Astrocyte (in vitro differentiated cells and primary cell): Measurements from ENCODE around the gene PPP1CC. TPM values are rescaled to one million over a fixed set of nuclear protein-coding genes. Genes with fewer than 3 reads are reported as not detected.

Experiments used
- DNase-seq: peaks from one replicate; pipeline ENCODE4 v3.0.0-alpha.2; 2010; ENCODE audit warnings: low read depth
- FAIRE-seq: peaks from 2 replicates; lab custom pipeline; 2011; peaks lifted over from hg19 to GRCh38; lab: Jason Lieb, UNC
- H2AFZ ChIP-seq: 2 replicates; pipeline ENCODE4 v1.6.0; 2012; ENCODE audit warnings: low read depth, low read length, inconsistent platforms
- H3K27ac ChIP-seq: 2 replicates; pipeline ENCODE4 v1.5.1; 2011; ENCODE audit warnings: low read depth, low read length, inconsistent platforms
- H3K27me3 ChIP-seq: 2 replicates; pipeline ENCODE4 v1.6.0; 2011; ENCODE audit warnings: low read length, inconsistent platforms; ENCODE audit not compliant: insufficient read depth
- H3K36me3 ChIP-seq: 2 replicates; pipeline ENCODE4 v1.5.1; 2011; ENCODE audit warnings: low read length, inconsistent platforms; ENCODE audit not compliant: insufficient read depth
- H3K4me1 ChIP-seq: 2 replicates; pipeline ENCODE4 v1.5.1; 2011; ENCODE audit warnings: low read length, inconsistent platforms; ENCODE audit not compliant: insufficient read depth
- H3K4me2 ChIP-seq: 2 replicates; pipeline ENCODE4 v1.6.0; 2012; ENCODE audit warnings: low read length, inconsistent platforms
- H3K4me3 ChIP-seq: 2 replicates; pipeline ENCODE4 v1.5.1; 2011; ENCODE audit warnings: low read depth, mild to moderate bottlenecking, low read length, inconsistent platforms; ENCODE audit not compliant: insufficient read depth
- H3K79me2 ChIP-seq: 2 replicates; pipeline ENCODE4 v1.6.0; 2012; ENCODE audit warnings: mild to moderate bottlenecking, low read length, inconsistent platforms; ENCODE audit not compliant: insufficient read depth
- H3K9ac ChIP-seq: 2 replicates; pipeline ENCODE4 v1.6.0; 2012; ENCODE audit warnings: mild to moderate bottlenecking, low read length, inconsistent platforms
- H3K9me3 ChIP-seq: 2 replicates; pipeline ENCODE4 v1.5.1; 2012; ENCODE audit warnings: low read depth, mild to moderate bottlenecking, low read length, inconsistent platforms; ENCODE audit not compliant: insufficient read depth
- H4K20me1 ChIP-seq: 2 replicates; pipeline ENCODE4 v1.6.0; 2012; ENCODE audit warnings: low read length, inconsistent platforms; ENCODE audit not compliant: insufficient read depth
- H3K27ac Mint-ChIP-seq: one replicate; pipeline ENCODE4 v1.8.0; 2021; ENCODE audit warnings: mild to moderate bottlenecking, mixed read lengths; ENCODE audit not compliant: unreplicated experiment
- H3K27me3 Mint-ChIP-seq: one replicate; pipeline ENCODE4 v1.8.0; 2021; ENCODE audit warnings: low read depth, mixed read lengths; ENCODE audit not compliant: unreplicated experiment
- H3K36me3 Mint-ChIP-seq: one replicate; pipeline ENCODE4 v1.8.0; 2021; ENCODE audit warnings: low read depth, mixed read lengths; ENCODE audit not compliant: unreplicated experiment
- H3K4me1 Mint-ChIP-seq: one replicate; pipeline ENCODE4 v1.8.0; 2021; ENCODE audit warnings: low read depth, mixed read lengths; ENCODE audit not compliant: unreplicated experiment
- H3K4me3 Mint-ChIP-seq: one replicate; pipeline ENCODE4 v1.8.0; 2021; ENCODE audit warnings: mild to moderate bottlenecking, moderate library complexity, mixed read lengths; ENCODE audit not compliant: unreplicated experiment
- H3K9me3 Mint-ChIP-seq: one replicate; pipeline ENCODE4 v1.8.0; 2021; ENCODE audit warnings: mild to moderate bottlenecking, mixed read lengths; ENCODE audit not compliant: unreplicated experiment
- EZH2 ChIP-seq: IDR thresholded peaks from 2 replicates; pipeline ENCODE4 v1.6.1; 2012; ENCODE audit warnings: mild to moderate bottlenecking, low read length, inconsistent platforms; ENCODE audit not compliant: insufficient read depth
- total RNA-seq: library from RNA; stranded (reverse); gene quantifications from 2 replicates; pipeline ENCODE4 v1.2.1, GENCODE V29; 2021
- TF ChIP-seq, protein P1 (sequence below): IDR thresholded peaks from 2 replicates; pipeline ENCODE4 v1.5.1; 2011; ENCODE audit warnings: low read depth, mild to moderate bottlenecking, inconsistent platforms, low read length, moderate library complexity; ENCODE audit not compliant: insufficient read depth

Gene PPP1CC
- total RNA-seq, 1 donor from 2014 or later: 107 TPM

- no peak for DNase-seq
- H3K27me3 ChIP-seq: no peaks in the 10 kb centered on the region
- H3K9ac ChIP-seq: no peak overlapping the region
- H3K4me1 ChIP-seq: no peaks in the 10 kb centered on the region
- no peak overlapping the region for H3K27ac Mint-ChIP-seq
- H3K27me3 Mint-ChIP-seq: peaks cover 14% of the 10 kb centered on the region
- H3K36me3 Mint-ChIP-seq: no peaks in the 10 kb centered on the region
- no peak overlapping the region for H3K4me2 ChIP-seq
- no peak overlapping the region for H3K4me3 Mint-ChIP-seq
- H2AFZ ChIP-seq: no peak overlapping the region
- FAIRE-seq: no peak
- no peaks in the 10 kb centered on the region for H3K9me3 ChIP-seq
- TF ChIP-seq, protein P1, sequence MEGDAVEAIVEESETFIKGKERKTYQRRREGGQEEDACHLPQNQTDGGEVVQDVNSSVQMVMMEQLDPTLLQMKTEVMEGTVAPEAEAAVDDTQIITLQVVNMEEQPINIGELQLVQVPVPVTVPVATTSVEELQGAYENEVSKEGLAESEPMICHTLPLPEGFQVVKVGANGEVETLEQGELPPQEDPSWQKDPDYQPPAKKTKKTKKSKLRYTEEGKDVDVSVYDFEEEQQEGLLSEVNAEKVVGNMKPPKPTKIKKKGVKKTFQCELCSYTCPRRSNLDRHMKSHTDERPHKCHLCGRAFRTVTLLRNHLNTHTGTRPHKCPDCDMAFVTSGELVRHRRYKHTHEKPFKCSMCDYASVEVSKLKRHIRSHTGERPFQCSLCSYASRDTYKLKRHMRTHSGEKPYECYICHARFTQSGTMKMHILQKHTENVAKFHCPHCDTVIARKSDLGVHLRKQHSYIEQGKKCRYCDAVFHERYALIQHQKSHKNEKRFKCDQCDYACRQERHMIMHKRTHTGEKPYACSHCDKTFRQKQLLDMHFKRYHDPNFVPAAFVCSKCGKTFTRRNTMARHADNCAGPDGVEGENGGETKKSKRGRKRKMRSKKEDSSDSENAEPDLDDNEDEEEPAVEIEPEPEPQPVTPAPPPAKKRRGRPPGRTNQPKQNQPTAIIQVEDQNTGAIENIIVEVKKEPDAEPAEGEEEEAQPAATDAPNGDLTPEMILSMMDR: no peak
- TF ChIP-seq EZH2: no peak
- no peaks in the 10 kb centered on the region for H3K79me2 ChIP-seq
- H3K9me3 Mint-ChIP-seq: no peaks in the 10 kb centered on the region
- H3K27ac ChIP-seq: no peak overlapping the region
- H4K20me1 ChIP-seq: no peaks in the 10 kb centered on the region
- H3K4me1 Mint-ChIP-seq: no peaks in the 10 kb centered on the region
- no peak overlapping the region for H3K4me3 ChIP-seq
- no peaks in the 10 kb centered on the region for H3K36me3 ChIP-seq
These were observed 43.3 kb upstream of the PPP1CC start for GRCh38 chr12:110786012-110786411.

DNA sequence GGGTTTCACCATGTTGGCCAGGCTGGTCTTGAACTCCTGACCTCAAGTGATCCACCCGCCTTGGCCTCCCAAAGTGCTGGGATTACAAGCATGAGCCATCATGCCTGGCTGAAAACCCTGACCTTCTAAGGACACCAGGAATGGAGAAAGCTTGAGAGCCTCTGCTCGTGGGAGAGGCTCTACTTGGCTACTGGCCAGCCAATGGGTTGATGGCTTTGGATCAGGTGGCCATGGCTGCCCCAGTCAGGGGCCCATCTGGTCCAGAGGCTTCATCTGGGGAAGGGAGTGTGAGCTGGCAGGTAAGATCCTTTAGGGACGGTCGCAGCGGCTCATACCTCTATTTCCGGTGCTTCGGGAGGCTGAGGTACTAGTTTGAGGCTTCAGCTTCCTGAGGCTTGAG, 42.5 kb upstream of the PPP1CC start:
- Mint-ChIP-seq H3K4me3 (no peak overlapping the region), H3K36me3 (no peaks in the 10 kb centered on the region), H3K27ac (no peak overlapping the region), H3K4me1 (no peaks in the 10 kb centered on the region), H3K9me3 (no peaks in the 10 kb centered on the region), H3K27me3 (peaks cover 14% of the 10 kb centered on the region)
- no peaks in the 10 kb centered on the region for H3K27me3 ChIP-seq
- TF ChIP-seq, protein P1: no peak
- TF ChIP-seq EZH2: no peak
- no peak overlapping the region for H2AFZ ChIP-seq
- H3K36me3 ChIP-seq: no peaks in the 10 kb centered on the region
- no peaks in the 10 kb centered on the region for H3K9me3 ChIP-seq
- DNase-seq (no peak), FAIRE-seq (no peak)
- no peak overlapping the region for H3K27ac ChIP-seq
- H3K9ac ChIP-seq: no peak overlapping the region
- H3K4me1 ChIP-seq: no peaks in the 10 kb centered on the region
- no peak overlapping the region for H3K4me2 ChIP-seq
- no peak overlapping the region for H3K4me3 ChIP-seq
- H4K20me1 ChIP-seq: no peaks in the 10 kb centered on the region
- H3K79me2 ChIP-seq: no peaks in the 10 kb centered on the region

DNA sequence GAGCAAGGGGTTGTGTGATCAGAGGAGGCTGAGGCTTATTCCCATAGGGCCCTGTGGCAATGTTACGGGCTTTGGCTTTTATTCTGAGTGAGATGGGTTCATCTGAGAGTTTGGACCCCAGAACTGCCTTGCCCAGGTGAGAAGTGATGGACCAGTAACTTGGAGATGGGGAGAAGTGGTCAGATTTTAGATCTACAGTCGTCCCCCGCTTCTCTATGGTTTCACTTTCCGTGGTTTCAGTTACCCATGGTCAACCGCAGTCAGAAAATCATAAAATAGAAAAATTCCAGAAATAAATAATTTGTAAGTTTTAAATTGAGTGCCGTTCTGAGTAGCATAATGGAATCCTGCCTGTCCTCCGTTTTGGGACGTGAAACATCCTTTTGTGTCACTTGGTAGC, 40.2 kb upstream of the PPP1CC start:
- Histone ChIP-seq H3K4me1 (no peaks in the 10 kb centered on the region), H3K9me3 (no peaks in the 10 kb centered on the region), H3K79me2 (no peaks in the 10 kb centered on the region), H3K9ac (no peak overlapping the region), H3K36me3 (no peaks in the 10 kb centered on the region), H3K27me3 (peaks cover 3% of the 10 kb centered on the region), H3K4me2 (no peak overlapping the region), H3K4me3 (no peak overlapping the region), H2AFZ (no peak overlapping the region), H3K27ac (no peak overlapping the region), H4K20me1 (no peaks in the 10 kb centered on the region)
- TF ChIP-seq EZH2: no peak
- TF ChIP-seq, protein P1: no peak
- no peaks in the 10 kb centered on the region for H3K4me1 Mint-ChIP-seq
- no peaks in the 10 kb centered on the region for H3K36me3 Mint-ChIP-seq
- H3K27ac Mint-ChIP-seq: no peak overlapping the region
- H3K4me3 Mint-ChIP-seq: no peak overlapping the region
- no peaks in the 10 kb centered on the region for H3K9me3 Mint-ChIP-seq
- no peak for DNase-seq
- no peak for FAIRE-seq
- peaks cover 25% of the 10 kb centered on the region for H3K27me3 Mint-ChIP-seq
